HepG2 (cell line): ENCODE measurements around the gene MBOAT7.

Experiments used
- CREB1 ChIP-seq, 2 experiments: fragments of 450-650 bp in 1 of 2; IDR thresholded peaks; 2 replicates each; pipeline ENCODE4 v1.6.1; 2016 to 2017; ENCODE audit warnings: control low read depth in 1 of 2, mild to moderate bottlenecking in 1 of 2, missing compliant biosample characterization in 1 of 2, missing genetic modification characterization in 1 of 2
- EZH2 ChIP-seq: conservative IDR thresholded peaks from 2 replicates; pipeline ENCODE4 v1.6.1; 2012; ENCODE audit warnings: mild to moderate bottlenecking, low read depth, low read length, moderate library complexity
- KLF11 ChIP-seq: IDR thresholded peaks from 2 replicates; pipeline ENCODE4 v1.6.1; 2016; ENCODE audit warnings: missing compliant biosample characterization
- NFYB ChIP-seq: sonication (generic); formaldehyde crosslinking; IDR thresholded peaks from 2 replicates; pipeline ENCODE4 v1.4.0; 2020; ENCODE audit warnings: missing genetic modification reagents
- POLR2AphosphoS5 ChIP-seq: IDR thresholded peaks from 2 replicates; pipeline ENCODE4 v1.6.1; 2012; ENCODE audit warnings: low read depth, low read length
- SALL1 ChIP-seq: sonication (generic); formaldehyde crosslinking; IDR thresholded peaks from 2 replicates; pipeline ENCODE4 v1.8.0; 2022; ENCODE audit warnings: mild to moderate bottlenecking, missing genetic modification reagents
- SUZ12 ChIP-seq: fragments of 150-350 bp; IDR thresholded peaks from 2 replicates; pipeline ENCODE4 v1.6.1; 2014; ENCODE audit warnings: low read depth, low read length
- TCF7 ChIP-seq: sonication (generic); IDR thresholded peaks from 2 replicates; pipeline ENCODE4 v1.6.1; 2016; ENCODE audit warnings: antibody characterized with exemption, low read depth
- ZC3H4 ChIP-seq: sonication (generic); formaldehyde crosslinking; IDR thresholded peaks from 2 replicates; pipeline ENCODE4 v1.4.0; 2020; ENCODE audit warnings: missing genetic modification reagents, borderline replicate concordance
- ZNF577 ChIP-seq: sonication (generic); formaldehyde crosslinking; IDR thresholded peaks from 2 replicates; pipeline ENCODE4 v1.4.0; 2020; ENCODE audit warnings: mild to moderate bottlenecking, low read depth, missing genetic modification reagents, borderline replicate concordance
- ZNF724P ChIP-seq: sonication (generic); formaldehyde crosslinking; IDR thresholded peaks from 2 replicates; pipeline ENCODE4 v1.8.0; 2022; ENCODE audit warnings: missing genetic modification reagents, borderline replicate concordance
- ZNF883 ChIP-seq: sonication (generic); formaldehyde crosslinking; IDR thresholded peaks from 2 replicates; pipeline ENCODE4 v1.5.1; 2020; ENCODE audit warnings: mild to moderate bottlenecking, missing genetic modification reagents; ENCODE audit errors: not compliant biosample characterization

GRCh38 chr19:54147676-54148075 lies 41.7 kb downstream of the MBOAT7 start:
- no peak for TF ChIP-seq NFYB (CRISPR knock-in tag)
- TF ChIP-seq ZNF883 (CRISPR knock-in tag): no peak
- TF ChIP-seq SUZ12: no peak
- TF ChIP-seq CREB1 (IDR thresholded peaks at IDR 0.05): no peak
- TF ChIP-seq CREB1 (CRISPR knock-in tag; IDR thresholded peaks at IDR 0.05): no peak
- no peak for TF ChIP-seq KLF11 (CRISPR knock-in tag)
- no peak for TF ChIP-seq ZNF577 (CRISPR knock-in tag)
- no peak for TF ChIP-seq TCF7
- TF ChIP-seq ZNF724P (CRISPR knock-in tag): no peak
- no peak for TF ChIP-seq EZH2
- TF ChIP-seq POLR2AphosphoS5: no peak
- TF ChIP-seq ZC3H4 (CRISPR knock-in tag): no peak
- no peak for TF ChIP-seq SALL1
